GM08714 (cell line): ENCODE measurements around the gene ZFP64.
"Not testable (repeated sequence)": the region's sequence is repeated elsewhere in the genome, so short reads cannot be mapped to it uniquely, and the experiment has no call there.

Source experiments
- H3K4me3 ChIP-seq: fragments of 200-500 bp; sonication (Bioruptor generic); 2 replicates; pipeline ENCODE4 v1.5.1; 2014; ENCODE audit warnings: mild to moderate bottlenecking, low read length, inconsistent platforms
- ZNF274 ChIP-seq: IDR thresholded peaks from 2 replicates; pipeline ENCODE4 v1.6.1; 2012; ENCODE audit warnings: mild to moderate bottlenecking, low read depth, low read length

The ZFP64 gene

DNA sequence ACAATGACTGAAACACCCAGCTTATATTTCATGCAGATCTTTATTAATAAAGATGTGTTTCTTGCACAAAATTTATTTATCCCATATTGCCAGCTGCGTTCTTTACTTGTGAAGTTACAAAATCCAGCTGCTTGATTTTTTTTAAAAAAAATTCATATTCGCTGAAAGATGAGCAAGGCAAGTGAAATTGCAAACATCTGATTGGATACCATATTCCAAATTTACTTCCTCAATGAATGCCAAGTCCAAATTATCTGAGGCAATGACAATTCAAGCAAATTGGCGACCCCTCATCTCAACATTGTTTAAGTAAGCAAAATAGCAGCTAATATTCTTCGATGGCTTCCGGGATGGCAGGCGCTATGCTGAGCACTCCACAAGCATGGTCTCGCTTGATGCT is 37.7 kb downstream of the ZFP64 start:
- H3K4me3 ChIP-seq: no peak overlapping the region
- TF ChIP-seq ZNF274: no peak

- no peak for TF ChIP-seq ZNF274
Measured at GRCh38 chr20:52152921-52153320, 38.7 kb downstream of the ZFP64 start.

DNA sequence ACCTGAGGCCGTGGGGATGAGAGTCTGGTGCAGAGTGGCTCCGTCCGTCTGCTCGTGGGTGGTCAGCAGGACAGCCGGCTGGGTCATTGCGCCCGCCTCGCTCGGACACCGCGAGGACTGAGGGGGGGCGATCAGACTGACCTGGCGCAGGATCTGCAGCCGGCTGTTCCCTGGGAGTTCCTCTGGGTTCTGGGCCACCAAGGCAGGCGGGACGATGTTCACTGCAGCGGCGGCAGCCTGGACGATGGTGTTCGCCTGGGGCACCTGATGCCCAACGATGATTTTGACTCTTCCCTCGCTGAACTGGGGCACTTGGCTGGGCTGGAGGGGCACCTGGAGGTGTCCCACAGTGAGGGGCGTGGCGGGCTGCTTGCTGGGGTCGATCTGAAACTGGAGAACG is 39.2 kb downstream of the ZFP64 start:
- no peak for TF ChIP-seq ZNF274
- H3K4me3 ChIP-seq: no peak overlapping the region

More at GRCh38 chr20:52152921-52153320, 38.7 kb downstream of the ZFP64 start:
- H3K4me3 ChIP-seq: no peak overlapping the region

DNA sequence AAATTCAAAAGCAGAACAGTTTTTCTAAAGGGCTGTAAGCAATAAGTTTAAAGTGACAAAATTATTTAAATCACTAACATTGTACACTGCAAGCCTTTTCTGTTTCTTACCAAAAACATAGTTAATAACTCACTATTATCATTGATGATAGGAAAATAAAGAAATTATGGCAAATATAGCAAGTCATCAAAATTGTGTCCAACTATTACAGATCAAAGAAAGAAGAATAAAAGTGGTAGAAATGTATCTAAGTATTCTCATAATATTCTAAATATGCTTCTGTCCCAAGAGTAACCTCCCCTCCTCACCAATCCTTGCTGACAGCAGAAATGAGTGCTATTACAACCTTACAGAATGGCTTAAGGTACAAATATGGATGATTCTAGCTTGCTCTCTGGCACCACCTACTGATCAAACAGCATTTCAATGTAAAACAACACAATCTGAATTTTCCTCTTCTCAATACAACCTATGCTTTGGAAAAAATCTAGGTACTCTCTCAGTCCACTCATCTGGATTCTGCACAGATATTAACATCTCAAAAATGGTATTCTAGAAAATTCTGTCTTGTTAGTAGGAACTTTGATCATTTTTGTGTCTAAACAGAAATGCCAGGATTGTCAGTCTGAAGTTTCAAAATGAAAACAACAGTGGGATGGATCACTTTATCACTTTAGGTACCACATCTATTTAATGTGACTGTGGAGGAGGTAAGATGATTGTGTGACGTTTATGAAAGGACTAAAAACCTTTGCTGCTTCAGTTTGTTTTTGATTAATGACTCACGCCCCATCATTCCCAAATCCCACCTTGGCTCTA is 40.9 kb downstream of the ZFP64 start:
- H3K4me3 ChIP-seq: no peak overlapping the region
- TF ChIP-seq ZNF274: no peak

DNA sequence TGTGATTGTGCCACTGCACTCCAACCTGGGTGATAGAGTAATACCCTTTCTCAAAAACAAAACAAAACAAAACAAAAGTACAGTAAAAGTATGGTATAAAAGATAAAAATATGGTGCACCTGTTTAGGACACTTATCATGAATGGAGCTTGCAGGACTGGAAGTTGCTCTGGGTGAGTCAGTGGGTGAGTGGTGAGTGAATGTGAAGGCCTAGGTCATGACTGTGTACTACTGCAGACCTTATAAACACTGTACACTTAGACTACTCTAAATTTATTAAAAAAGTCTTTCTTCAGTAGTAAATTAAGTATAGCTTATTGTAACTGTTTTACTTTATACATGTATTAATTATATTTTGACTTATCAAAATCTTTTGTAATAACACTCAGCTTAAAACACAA is 46.0 kb downstream of the ZFP64 start:
- no peak for TF ChIP-seq ZNF274
- no peak overlapping the region for H3K4me3 ChIP-seq

DNA sequence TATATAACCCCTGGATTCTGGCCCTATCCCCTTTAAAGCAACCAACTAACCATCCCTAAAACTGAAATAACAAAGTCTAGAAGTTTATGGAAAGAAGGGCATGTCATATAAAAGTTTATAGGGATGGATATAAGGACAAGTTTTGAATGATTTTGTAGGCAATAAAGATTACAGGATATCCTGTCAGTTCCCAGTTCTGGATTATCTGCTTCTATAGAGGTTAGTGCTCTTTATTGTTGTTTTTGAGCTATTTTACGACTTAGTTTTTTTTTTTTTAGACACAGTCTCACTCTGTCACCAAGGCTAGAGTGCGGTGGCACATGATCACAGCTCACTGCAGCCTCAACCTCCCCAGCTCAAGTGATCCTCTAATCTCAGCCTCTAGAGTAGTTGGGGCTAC is 48.3 kb downstream of the ZFP64 start:
- no peak for TF ChIP-seq ZNF274
- no peak overlapping the region for H3K4me3 ChIP-seq

DNA sequence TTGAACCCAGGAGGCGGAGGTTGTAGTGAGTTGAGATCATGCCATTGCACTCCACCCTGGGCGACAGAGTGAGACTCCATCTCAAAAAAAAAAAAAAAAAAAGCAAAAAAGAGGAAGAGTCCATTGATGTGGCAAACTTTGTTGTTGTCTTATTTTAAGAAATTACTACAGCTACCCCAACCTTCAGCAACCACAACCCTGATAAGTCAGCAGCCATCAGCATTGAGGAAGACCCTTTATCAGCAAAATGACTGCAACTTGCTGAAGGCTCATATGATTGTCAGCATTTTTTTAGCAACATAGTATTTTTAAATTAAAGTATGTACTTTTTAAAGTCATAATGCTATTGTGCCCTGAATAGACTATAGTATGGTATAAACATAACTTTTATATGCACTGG is 48.8 kb downstream of the ZFP64 start:
- TF ChIP-seq ZNF274: no peak
- no peak overlapping the region for H3K4me3 ChIP-seq

GRCh38 chr20:52139986-52140385 is 51.6 kb downstream of the ZFP64 start:
- no peak overlapping the region for H3K4me3 ChIP-seq
- no peak for TF ChIP-seq ZNF274

DNA sequence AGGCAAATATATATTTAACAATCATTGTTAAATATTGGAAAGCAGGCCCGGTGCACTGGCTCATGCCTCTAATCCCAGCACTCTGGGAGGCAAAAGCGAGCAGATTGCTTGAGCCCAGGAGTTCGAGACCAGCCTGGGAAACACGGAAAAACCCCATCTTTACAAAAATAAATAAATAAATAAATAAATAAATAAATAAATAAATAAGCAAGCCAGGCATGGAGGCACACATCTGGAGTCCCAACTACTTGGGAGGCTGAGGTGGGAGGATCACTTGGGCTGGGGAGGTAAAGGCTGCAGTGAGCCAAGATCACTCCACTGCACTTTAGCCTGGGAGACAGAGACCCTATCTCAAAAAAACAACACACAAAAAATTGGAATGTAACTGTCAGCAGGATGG is 53.7 kb downstream of the ZFP64 start:
- TF ChIP-seq ZNF274: no peak
- no peak overlapping the region for H3K4me3 ChIP-seq

DNA sequence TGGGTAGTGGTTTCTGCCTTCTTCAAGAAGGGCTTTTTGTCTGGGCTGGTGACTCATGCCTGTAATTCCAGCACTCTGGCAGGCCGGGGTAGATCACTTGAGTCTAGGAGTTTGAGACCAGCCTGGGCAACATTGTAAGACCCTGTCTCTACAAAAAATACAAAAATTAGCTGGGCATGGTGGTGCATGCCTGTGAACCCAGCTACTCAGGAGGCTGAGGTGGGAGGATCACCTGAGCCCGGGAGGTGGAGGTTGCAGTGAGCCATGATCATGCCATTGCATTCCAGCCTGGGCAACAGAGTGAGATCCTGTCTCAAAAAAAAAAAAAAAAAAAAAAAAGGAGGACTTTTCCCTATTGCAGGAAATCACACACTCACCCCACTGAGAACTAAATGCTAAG is 57.9 kb downstream of the ZFP64 start:
- not testable (repeated sequence) for H3K4me3 ChIP-seq

GRCh38 chr20:52132337-52132736 is 59.2 kb downstream of the ZFP64 start:
- H3K4me3 ChIP-seq: no peak overlapping the region
- TF ChIP-seq ZNF274: no peak

DNA sequence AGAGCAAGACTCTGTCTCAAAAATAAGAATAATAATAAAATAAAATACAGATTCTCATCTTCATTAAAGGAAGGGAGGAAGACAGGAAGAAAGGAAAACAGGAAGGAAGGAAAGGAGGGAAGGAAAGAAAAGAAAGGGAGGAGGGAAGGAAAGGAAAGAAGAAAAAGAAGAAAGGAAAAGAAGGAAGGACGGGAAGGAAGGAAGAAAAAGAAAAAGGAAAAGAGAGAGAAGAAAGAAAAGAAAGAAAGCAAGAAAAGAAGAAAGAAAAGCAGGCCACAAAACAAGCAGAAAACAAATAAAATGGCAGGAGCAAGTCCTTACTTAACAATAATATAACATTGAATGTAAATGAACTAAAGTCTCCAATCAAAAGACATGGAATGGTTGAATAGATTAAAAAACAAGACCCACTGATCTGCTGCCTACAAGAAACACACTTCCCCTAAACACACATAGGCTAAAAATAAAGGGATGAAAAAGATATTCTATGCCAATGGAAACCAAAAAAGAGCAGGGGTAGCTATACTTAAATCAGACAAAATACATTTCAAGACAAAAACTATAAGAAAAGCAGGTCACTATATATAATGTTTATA is 60.4 kb downstream of the ZFP64 start:
- TF ChIP-seq ZNF274: no peak
- no peak overlapping the region for H3K4me3 ChIP-seq

- no peak overlapping the region for H3K4me3 ChIP-seq
- no peak for TF ChIP-seq ZNF274
Measured at GRCh38 chr20:52130406-52130805, 61.2 kb downstream of the ZFP64 start.

- TF ChIP-seq ZNF274: no peak
- no peak overlapping the region for H3K4me3 ChIP-seq
Measured at GRCh38 chr20:52129611-52130010, 62.0 kb downstream of the ZFP64 start.

GRCh38 chr20:52127309-52127708 is 64.3 kb downstream of the ZFP64 start:
- TF ChIP-seq ZNF274: no peak
- no peak overlapping the region for H3K4me3 ChIP-seq

DNA sequence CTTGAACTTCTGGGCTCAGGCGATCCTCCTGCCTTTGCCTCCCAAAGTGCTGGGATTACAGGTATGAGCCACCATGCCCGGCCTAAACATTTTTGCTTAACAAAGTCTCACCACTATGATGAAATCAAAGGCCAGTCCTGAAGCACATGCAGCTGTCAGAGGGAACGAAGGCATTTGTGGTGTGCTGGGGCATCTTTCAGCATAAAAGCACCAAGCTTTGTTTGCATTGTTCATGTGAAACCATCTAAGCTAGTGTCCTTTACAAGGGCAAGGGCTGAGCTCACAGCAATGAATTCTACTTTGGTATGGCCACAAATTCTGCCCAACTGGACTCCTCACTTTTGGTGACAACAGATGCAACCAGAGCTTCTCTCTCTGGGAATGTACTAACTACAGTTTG is 66.8 kb downstream of the ZFP64 start:
- TF ChIP-seq ZNF274: no peak
- H3K4me3 ChIP-seq: no peak overlapping the region
